HG03457 (cell line): ENCODE measurements around the gene RPTOR.
"Not testable (repeated sequence)": the region's sequence is repeated elsewhere in the genome, so short reads cannot be mapped to it uniquely, and the experiment has no call there.

Experiments used
- ATAC-seq: cut with Tn5 transposase; IDR thresholded peaks from one replicate; pipeline ENCODE4 v1.9.1; 2021; ENCODE audit warnings: moderate number of reproducible peaks; ENCODE audit not compliant: unreplicated experiment

RPTOR gene

GRCh38 chr17:80683625-80684104, 139.0 kb downstream of the RPTOR start:
- no peak for ATAC-seq

GRCh38 chr17:80687839-80688238, 143.2 kb downstream of the RPTOR start:
- ATAC-seq: no peak

GRCh38 chr17:80689129-80689619, 144.5 kb downstream of the RPTOR start:
- ATAC-seq: no peak

GRCh38 chr17:80691784-80692183, 147.1 kb downstream of the RPTOR start:
- ATAC-seq: no peak

GRCh38 chr17:80692931-80693467, 148.4 kb downstream of the RPTOR start:
- no peak for ATAC-seq

- ATAC-seq: no peak
Measured at GRCh38 chr17:80693511-80693910, 148.9 kb downstream of the RPTOR start.

GRCh38 chr17:80694085-80694991, 149.7 kb downstream of the RPTOR start:
- ATAC-seq: no peak

- no peak for ATAC-seq
Measured at GRCh38 chr17:80694992-80695912, 150.6 kb downstream of the RPTOR start.

- no peak for ATAC-seq
Measured at GRCh38 chr17:80695979-80696378, 151.3 kb downstream of the RPTOR start.

- ATAC-seq: no peak
Measured at GRCh38 chr17:80696456-80696855, 151.8 kb downstream of the RPTOR start.

GRCh38 chr17:80696964-80697363, 152.3 kb downstream of the RPTOR start:
- no peak for ATAC-seq

- ATAC-seq: no peak
Measured at GRCh38 chr17:80698297-80698696, 153.7 kb downstream of the RPTOR start.

GRCh38 chr17:80699205-80699604, 154.6 kb downstream of the RPTOR start:
- not testable (repeated sequence) for ATAC-seq

- ATAC-seq: no peak
Measured at GRCh38 chr17:80701730-80702129, 157.1 kb downstream of the RPTOR start.

GRCh38 chr17:80702315-80703141, 157.9 kb downstream of the RPTOR start:
- ATAC-seq: no peak

- no peak for ATAC-seq
Measured at GRCh38 chr17:80703142-80703478, 158.5 kb downstream of the RPTOR start.

- ATAC-seq: no peak
Measured at GRCh38 chr17:80704381-80704819, 159.8 kb downstream of the RPTOR start.

GRCh38 chr17:80704894-80705293, 160.3 kb downstream of the RPTOR start:
- ATAC-seq: no peak

GRCh38 chr17:80705988-80706387, 161.3 kb downstream of the RPTOR start:
- ATAC-seq: no peak

GRCh38 chr17:80706463-80706867, 161.8 kb downstream of the RPTOR start:
- no peak for ATAC-seq
